HepG2 (cell line): Measurements from ENCODE around the gene AGAP3. TPM values are rescaled to one million over a fixed set of nuclear protein-coding genes. Genes with fewer than 3 reads are reported as not detected.

Experiments used
- BRD4 ChIP-seq: sonication (generic); formaldehyde crosslinking; IDR thresholded peaks from 2 replicates; pipeline ENCODE4 v1.4.0; 2020; ENCODE audit warnings: missing genetic modification reagents
- CBX2 ChIP-seq, 2 experiments: fragments of 200-600 bp in 1 of 2; sonication (generic); formaldehyde crosslinking in 1 of 2; IDR thresholded peaks; 2 replicates each; pipeline versions ENCODE4 v1.7.0 to v1.8.1; 2018 to 2022; ENCODE audit warnings: low read depth in 2 of 2, low read length in 1 of 2, mild to moderate bottlenecking in 1 of 2, missing genetic modification reagents in 1 of 2
- CEBPB ChIP-seq: IDR thresholded peaks from 2 replicates; pipeline ENCODE4 v1.6.1; 2011; ENCODE audit warnings: low read depth, low read length, improper control_type of control experiment, borderline replicate concordance
- FOXK1 ChIP-seq: sonication (generic); formaldehyde crosslinking; IDR thresholded peaks from 2 replicates; pipeline ENCODE4 v1.4.0; 2020; ENCODE audit warnings: low read depth, missing genetic modification reagents, borderline replicate concordance
- GATAD2A ChIP-seq: IDR thresholded peaks from 2 replicates; pipeline ENCODE4 v1.6.1; 2016
- IKZF1 ChIP-seq: fragments of 450-650 bp; IDR thresholded peaks from 2 replicates; pipeline ENCODE4 v1.7.1; 2016
- KDM4B ChIP-seq: sonication (generic); formaldehyde crosslinking; IDR thresholded peaks from 2 replicates; pipeline ENCODE4 v1.4.0; 2020; ENCODE audit warnings: missing genetic modification reagents
- MBNL3 ChIP-seq: fragments of 250-450 bp; sonication (Bioruptor Pico); conservative IDR thresholded peaks from 2 replicates; pipeline ENCODE4 v1.8.0; 2022; ENCODE audit warnings: mild to moderate bottlenecking, inconsistent platforms
- NFKBIZ ChIP-seq: IDR thresholded peaks from 2 replicates; pipeline ENCODE4 v1.6.1; 2018; ENCODE audit warnings: missing genetic modification reagents, missing compliant biosample characterization
- PATZ1 ChIP-seq: sonication (generic); formaldehyde crosslinking; IDR thresholded peaks from 2 replicates; pipeline ENCODE4 v1.4.0; 2020; ENCODE audit warnings: missing genetic modification reagents
- RFX1 ChIP-seq: fragments of 450-650 bp; IDR thresholded peaks from 2 replicates; pipeline ENCODE4 v1.6.1; 2017
- SIX4 ChIP-seq: sonication (generic); formaldehyde crosslinking; IDR thresholded peaks from 2 replicates; pipeline ENCODE4 v1.4.0; 2020; ENCODE audit warnings: missing genetic modification reagents
- SMARCE1 ChIP-seq: fragments of 450-650 bp; IDR thresholded peaks from 2 replicates; pipeline ENCODE4 v1.6.1; 2017; ENCODE audit warnings: borderline replicate concordance
- SMC3 ChIP-seq: IDR thresholded peaks from 2 replicates; pipeline ENCODE4 v1.6.1; 2011; ENCODE audit warnings: low read length, improper control_type of control experiment
- SNAPC2 ChIP-seq: sonication (generic); formaldehyde crosslinking; IDR thresholded peaks from 2 replicates; pipeline ENCODE4 v1.8.1; 2022; ENCODE audit warnings: mild to moderate bottlenecking, missing genetic modification reagents
- ZBTB10 ChIP-seq: sonication (generic); formaldehyde crosslinking; IDR thresholded peaks from 2 replicates; pipeline ENCODE4 v1.4.0; 2020; ENCODE audit warnings: missing genetic modification reagents, borderline replicate concordance
- ZBTB37 ChIP-seq: sonication (generic); formaldehyde crosslinking; IDR thresholded peaks from 2 replicates; pipeline ENCODE4 v1.4.0; 2020; ENCODE audit warnings: mild to moderate bottlenecking, missing genetic modification reagents
- ZEB1 ChIP-seq: IDR thresholded peaks from 2 replicates; pipeline ENCODE4 v1.6.1; 2012; ENCODE audit warnings: mild to moderate bottlenecking, low read depth, inconsistent platforms; ENCODE audit not compliant: insufficient replicate concordance
- ZFX ChIP-seq: sonication (generic); formaldehyde crosslinking; IDR thresholded peaks from 2 replicates; pipeline ENCODE4 v1.4.0; 2020; ENCODE audit warnings: mild to moderate bottlenecking, low read depth, missing genetic modification reagents, moderate library complexity
- ZNF20 ChIP-seq: sonication (generic); formaldehyde crosslinking; IDR thresholded peaks from 2 replicates; pipeline ENCODE4 v1.4.0; 2020; ENCODE audit warnings: mild to moderate bottlenecking, moderate library complexity, missing genetic modification reagents
- ZNF329 ChIP-seq: sonication (generic); formaldehyde crosslinking; IDR thresholded peaks from 2 replicates; pipeline ENCODE4 v1.9.0; 2021; ENCODE audit warnings: low read depth, mild to moderate bottlenecking, missing genetic modification reagents
- ZSCAN25 ChIP-seq: sonication (generic); formaldehyde crosslinking; IDR thresholded peaks from 2 replicates; pipeline ENCODE4 v1.8.0; 2022; ENCODE audit warnings: mild to moderate bottlenecking, missing genetic modification reagents
- ZSCAN29 ChIP-seq: sonication (generic); formaldehyde crosslinking; conservative IDR thresholded peaks from 2 replicates; pipeline ENCODE4 v1.4.0; 2020; ENCODE audit warnings: mild to moderate bottlenecking, missing genetic modification reagents
- polyA plus RNA-seq, 8 experiments: library from polyadenylated mRNA; depleted of rRNA in 3 of 8; stranded (reverse) in 7 of 8; unstranded in 1 of 8; fragments of >200 nt; fragmentation: Illumina TruSeq in 4 of 8; extraction: Trizol in 4 of 8; gene quantifications; 2 replicates each; pipeline versions ENCODE4 v1.2.1 to v1.2.3, GENCODE V29; 2011 to 2016; ENCODE audit warnings: low read depth in 4 of 8, missing spikeins in 1 of 8, mixed read lengths in 1 of 8; ENCODE audit not compliant: insufficient read depth in 1 of 8
- total RNA-seq, 5 experiments: library from RNA; depleted of rRNA; stranded (reverse); fragments of >200 nt; fragmentation: Illumina TruSeq; extraction: Trizol; gene quantifications; 2 replicates each; pipeline ENCODE4 v1.2.3, GENCODE V29; 2016; ENCODE audit warnings: low read depth in 1 of 5
- TF ChIP-seq, protein P1 (sequence below): sonication (generic); formaldehyde crosslinking; IDR thresholded peaks from 2 replicates; pipeline ENCODE4 v1.4.0; 2020; ENCODE audit warnings: missing genetic modification reagents

Gene AGAP3
- total and polyA plus RNA-seq, 2 of the 13 experiments (the other 11 are each of a cell fraction or from before 2014, with no cell fraction given): 31.3 to 61.4 TPM

GRCh38 chr7:151080522-151081169 lies 5.6 kb upstream of the AGAP3 start, which contains the start of gene FASTK (continued):
- peak; percentile 55; the same call in 1 of the 2 replicates for TF ChIP-seq ZNF329 (CRISPR knock-in tag)
- TF ChIP-seq FOXK1 (CRISPR knock-in tag): peak; percentile 33; the same call in 1 of the 2 replicates
- peak; percentile 92 for TF ChIP-seq ZFX (CRISPR knock-in tag)
- peak; percentile 74 for TF ChIP-seq ZSCAN25 (CRISPR knock-in tag)
- TF ChIP-seq KDM4B (CRISPR knock-in tag): no peak
- no peak; the same call in 1 of the 2 replicates for TF ChIP-seq BRD4 (CRISPR knock-in tag)
- no peak for TF ChIP-seq IKZF1
- TF ChIP-seq CBX2 (IDR thresholded peaks at IDR 0.05; ENCODE audit: low read depth, low read length): no peak
- no peak for TF ChIP-seq CBX2 (CRISPR knock-in tag; IDR thresholded peaks at IDR 0.05; ENCODE audit: low read depth)
- TF ChIP-seq ZBTB37 (CRISPR knock-in tag): no peak
- TF ChIP-seq MBNL3 (CRISPR knock-in tag): no peak
- TF ChIP-seq NFKBIZ (CRISPR knock-in tag): no peak; the same call in 1 of the 2 replicates
- TF ChIP-seq SNAPC2 (CRISPR knock-in tag): peak; percentile 37; the same call in 1 of the 2 replicates
- no peak for TF ChIP-seq SMARCE1
- no peak for TF ChIP-seq ZEB1
- peak; percentile 83 for TF ChIP-seq PATZ1
- 0 out of 2 replicates have a peak, but pooled peaks have one; percentile 31 for TF ChIP-seq ZNF20 (CRISPR knock-in tag)
- no peak for TF ChIP-seq ZBTB10
- TF ChIP-seq, protein P1, sequence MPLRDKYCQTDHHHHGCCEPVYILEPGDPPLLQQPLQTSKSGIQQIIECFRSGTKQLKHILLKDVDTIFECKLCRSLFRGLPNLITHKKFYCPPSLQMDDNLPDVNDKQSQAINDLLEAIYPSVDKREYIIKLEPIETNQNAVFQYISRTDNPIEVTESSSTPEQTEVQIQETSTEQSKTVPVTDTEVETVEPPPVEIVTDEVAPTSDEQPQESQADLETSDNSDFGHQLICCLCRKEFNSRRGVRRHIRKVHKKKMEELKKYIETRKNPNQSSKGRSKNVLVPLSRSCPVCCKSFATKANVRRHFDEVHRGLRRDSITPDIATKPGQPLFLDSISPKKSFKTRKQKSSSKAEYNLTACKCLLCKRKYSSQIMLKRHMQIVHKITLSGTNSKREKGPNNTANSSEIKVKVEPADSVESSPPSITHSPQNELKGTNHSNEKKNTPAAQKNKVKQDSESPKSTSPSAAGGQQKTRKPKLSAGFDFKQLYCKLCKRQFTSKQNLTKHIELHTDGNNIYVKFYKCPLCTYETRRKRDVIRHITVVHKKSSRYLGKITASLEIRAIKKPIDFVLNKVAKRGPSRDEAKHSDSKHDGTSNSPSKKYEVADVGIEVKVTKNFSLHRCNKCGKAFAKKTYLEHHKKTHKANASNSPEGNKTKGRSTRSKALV (CRISPR knock-in tag): no peak
- TF ChIP-seq GATAD2A (CRISPR knock-in tag): no peak
- TF ChIP-seq RFX1: no peak
- TF ChIP-seq ZSCAN29 (CRISPR knock-in tag): peak; percentile 29; the same call in 1 of the 2 replicates
- TF ChIP-seq CEBPB: no peak
- no peak for TF ChIP-seq SMC3
- no peak; the same call in 1 of the 2 replicates for TF ChIP-seq SIX4 (CRISPR knock-in tag)
